GM10266 (cell line): ENCODE measurements around the gene XYLT1.

Experiments
- DNase-seq: peaks from one replicate; pipeline ENCODE4 v3.0.0; 2012; ENCODE audit errors: extremely low spot score
- TF ChIP-seq, protein P1 (sequence below): IDR thresholded peaks from 2 replicates; pipeline ENCODE4 v1.5.1; 2012; ENCODE audit warnings: mild to moderate bottlenecking, low read depth; ENCODE audit not compliant: control insufficient read depth, insufficient read depth; ENCODE audit errors: missing control alignments

XYLT1 gene

GRCh38 chr16:17126156-17126555 lies 344.6 kb downstream of the XYLT1 start:
- TF ChIP-seq, protein P1, sequence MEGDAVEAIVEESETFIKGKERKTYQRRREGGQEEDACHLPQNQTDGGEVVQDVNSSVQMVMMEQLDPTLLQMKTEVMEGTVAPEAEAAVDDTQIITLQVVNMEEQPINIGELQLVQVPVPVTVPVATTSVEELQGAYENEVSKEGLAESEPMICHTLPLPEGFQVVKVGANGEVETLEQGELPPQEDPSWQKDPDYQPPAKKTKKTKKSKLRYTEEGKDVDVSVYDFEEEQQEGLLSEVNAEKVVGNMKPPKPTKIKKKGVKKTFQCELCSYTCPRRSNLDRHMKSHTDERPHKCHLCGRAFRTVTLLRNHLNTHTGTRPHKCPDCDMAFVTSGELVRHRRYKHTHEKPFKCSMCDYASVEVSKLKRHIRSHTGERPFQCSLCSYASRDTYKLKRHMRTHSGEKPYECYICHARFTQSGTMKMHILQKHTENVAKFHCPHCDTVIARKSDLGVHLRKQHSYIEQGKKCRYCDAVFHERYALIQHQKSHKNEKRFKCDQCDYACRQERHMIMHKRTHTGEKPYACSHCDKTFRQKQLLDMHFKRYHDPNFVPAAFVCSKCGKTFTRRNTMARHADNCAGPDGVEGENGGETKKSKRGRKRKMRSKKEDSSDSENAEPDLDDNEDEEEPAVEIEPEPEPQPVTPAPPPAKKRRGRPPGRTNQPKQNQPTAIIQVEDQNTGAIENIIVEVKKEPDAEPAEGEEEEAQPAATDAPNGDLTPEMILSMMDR, result no peak
- DNase-seq, result no peak

- no peak for DNase-seq
- TF ChIP-seq, protein P1, result no peak
Measured at GRCh38 chr16:17125671-17126070, 345.1 kb downstream of the XYLT1 start.

DNA sequence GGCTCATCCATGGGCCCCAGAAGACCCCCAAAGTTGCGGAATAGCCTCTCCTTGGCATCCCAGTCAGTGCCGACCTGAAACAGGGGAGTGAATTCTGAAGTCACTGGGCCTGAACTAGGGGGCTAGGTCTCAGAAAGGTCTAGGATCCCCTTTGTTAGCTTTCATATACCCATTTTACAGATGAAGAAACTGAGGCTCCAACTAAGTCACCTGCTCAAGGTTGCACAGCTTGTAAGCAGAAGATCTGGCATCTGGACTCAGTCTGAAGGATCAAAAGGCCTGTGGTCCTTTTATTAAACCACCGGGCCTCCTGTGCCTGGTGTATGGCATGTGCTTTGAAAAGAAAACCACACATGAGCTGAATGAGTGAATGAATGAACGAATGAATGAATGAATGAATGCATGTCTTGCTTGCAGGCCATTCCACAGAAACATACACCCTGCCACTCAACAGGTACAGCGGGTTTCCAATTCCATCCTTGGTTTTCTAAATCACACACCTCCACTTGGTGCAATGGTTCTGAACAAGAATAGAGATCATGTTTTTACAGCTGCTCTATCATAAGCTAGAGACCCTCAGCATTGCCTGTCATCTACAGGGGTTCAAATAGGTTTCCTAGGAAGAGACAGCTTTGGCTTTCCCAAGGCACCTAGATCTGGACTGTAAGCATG lies 352.7 kb downstream of the XYLT1 start:
- TF ChIP-seq, protein P1, result no peak
- DNase-seq, result no peak

GRCh38 chr16:17116595-17117322 lies 354.0 kb downstream of the XYLT1 start:
- no peak for DNase-seq
- TF ChIP-seq, protein P1, result no peak

- TF ChIP-seq, protein P1, result no peak
- no peak for DNase-seq
Measured at GRCh38 chr16:17109413-17109812, 361.3 kb downstream of the XYLT1 start.

DNA sequence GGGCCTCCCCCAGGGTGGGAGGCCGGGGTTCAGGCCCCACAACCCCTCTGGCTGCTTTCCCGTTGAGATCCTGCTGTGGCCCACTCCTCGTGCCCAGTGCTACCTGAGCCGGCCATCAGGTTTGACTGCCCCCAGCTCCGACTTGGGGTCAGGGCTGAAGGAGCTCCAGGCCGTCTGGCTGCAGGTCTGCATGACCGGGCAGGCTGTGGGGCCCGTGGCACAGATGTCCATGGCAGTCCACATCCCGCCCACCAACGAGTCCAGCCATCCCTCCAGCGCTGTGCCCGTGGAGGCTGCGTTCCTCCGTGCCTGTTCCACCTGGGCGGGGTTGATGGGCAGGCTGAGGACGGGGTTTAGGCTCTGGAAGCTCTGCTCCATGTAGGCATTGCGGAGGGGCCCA lies 362.2 kb downstream of the XYLT1 start:
- TF ChIP-seq, protein P1, result no peak

GRCh38 chr16:17107450-17107849 lies 363.3 kb downstream of the XYLT1 start:
- TF ChIP-seq, protein P1, result no peak
- DNase-seq, result no peak

More for the DNA sequence above, 362.2 kb downstream of the XYLT1 start:
- DNase-seq, result no peak
